Uterus (tissue), 2 donors: ENCODE results near the gene PSMD14.

ENCODE experiments used
- POLR2A ChIP-seq, 2 donors: fragments of 450-650 bp; IDR thresholded peaks; one replicate each; pipeline ENCODE4 v1.6.1; 2016; ENCODE audit warnings: antibody characterized with exemption in 2 of 2, mild to moderate bottlenecking in 1 of 2, moderate library complexity in 1 of 2
- TF ChIP-seq, protein P1 (sequence below), 4 experiments: fragments of 200-600 bp in 2 of 4; fragments of 450-650 bp in 2 of 4; sonication (generic) in 2 of 4; IDR thresholded peaks; one replicate each; pipeline ENCODE4 v1.5.1; 2016 to 2019; ENCODE audit warnings: antibody characterized with exemption in 4 of 4, mild to moderate bottlenecking in 2 of 4, moderate library complexity in 1 of 4

DNA sequence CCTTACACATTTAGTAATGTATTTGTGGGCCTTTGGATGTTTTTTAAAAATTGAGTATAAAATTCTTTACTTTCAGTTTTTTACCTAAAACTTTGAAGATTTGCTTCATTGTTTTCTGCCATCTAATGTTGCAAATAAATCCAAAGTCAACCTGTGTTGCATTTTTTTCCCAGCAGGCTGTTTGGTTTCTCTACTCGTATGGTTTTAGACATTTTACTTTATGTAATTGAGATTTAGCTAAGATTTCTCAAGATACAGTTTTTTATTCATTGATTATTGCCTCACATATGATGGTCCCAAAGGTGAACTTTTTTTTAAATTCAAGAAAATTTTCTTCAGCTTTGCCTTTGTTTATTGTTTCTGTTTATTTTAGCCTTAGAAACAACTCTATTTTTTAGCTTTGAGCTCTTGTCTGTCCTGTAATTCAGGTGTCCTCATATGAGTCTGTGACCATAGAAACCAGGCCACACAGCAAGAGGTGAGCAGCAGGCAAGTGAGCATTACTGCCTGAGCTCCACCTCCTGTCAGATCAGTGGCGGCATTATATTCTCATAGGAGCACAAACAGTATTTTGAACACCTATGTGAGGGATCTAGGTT, 54.4 kb downstream of the PSMD14 start:
- TF ChIP-seq, protein P1, sequence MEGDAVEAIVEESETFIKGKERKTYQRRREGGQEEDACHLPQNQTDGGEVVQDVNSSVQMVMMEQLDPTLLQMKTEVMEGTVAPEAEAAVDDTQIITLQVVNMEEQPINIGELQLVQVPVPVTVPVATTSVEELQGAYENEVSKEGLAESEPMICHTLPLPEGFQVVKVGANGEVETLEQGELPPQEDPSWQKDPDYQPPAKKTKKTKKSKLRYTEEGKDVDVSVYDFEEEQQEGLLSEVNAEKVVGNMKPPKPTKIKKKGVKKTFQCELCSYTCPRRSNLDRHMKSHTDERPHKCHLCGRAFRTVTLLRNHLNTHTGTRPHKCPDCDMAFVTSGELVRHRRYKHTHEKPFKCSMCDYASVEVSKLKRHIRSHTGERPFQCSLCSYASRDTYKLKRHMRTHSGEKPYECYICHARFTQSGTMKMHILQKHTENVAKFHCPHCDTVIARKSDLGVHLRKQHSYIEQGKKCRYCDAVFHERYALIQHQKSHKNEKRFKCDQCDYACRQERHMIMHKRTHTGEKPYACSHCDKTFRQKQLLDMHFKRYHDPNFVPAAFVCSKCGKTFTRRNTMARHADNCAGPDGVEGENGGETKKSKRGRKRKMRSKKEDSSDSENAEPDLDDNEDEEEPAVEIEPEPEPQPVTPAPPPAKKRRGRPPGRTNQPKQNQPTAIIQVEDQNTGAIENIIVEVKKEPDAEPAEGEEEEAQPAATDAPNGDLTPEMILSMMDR (IDR thresholded peaks at IDR 0.05) = no peak
- no peak for TF ChIP-seq POLR2A (IDR thresholded peaks at IDR 0.05)
